Parathyroid adenoma (tissue), 2 donors: ENCODE data around the gene HOXB9.

ENCODE experiments used
- H2AFZ ChIP-seq: fragments of 300-600 bp; sonication (generic); one replicate; pipeline ENCODE4 v1.7.0; 2017; ENCODE audit warnings: antibody characterized with exemption, mild to moderate bottlenecking
- H3K27ac ChIP-seq: fragments of 300-600 bp; sonication (generic); one replicate; pipeline ENCODE4 v1.7.0; 2017
- H3K27me3 ChIP-seq: fragments of 300-600 bp; sonication (generic); one replicate; pipeline ENCODE4 v1.7.0; 2017; ENCODE audit warnings: low read length; ENCODE audit not compliant: control insufficient read depth, insufficient read depth
- H3K36me3 ChIP-seq: fragments of 300-600 bp; sonication (generic); one replicate; pipeline ENCODE4 v1.7.0; 2017; ENCODE audit warnings: low read length; ENCODE audit not compliant: control insufficient read depth, insufficient read depth
- H3K4me1 ChIP-seq: fragments of 300-600 bp; sonication (generic); one replicate; pipeline ENCODE4 v1.7.0; 2017; ENCODE audit warnings: control low read depth
- H3K4me2 ChIP-seq: fragments of 300-600 bp; sonication (generic); one replicate; pipeline ENCODE4 v1.7.0; 2017; ENCODE audit warnings: low read length
- H3K4me3 ChIP-seq: fragments of 300-600 bp; sonication (generic); one replicate; pipeline ENCODE4 v1.7.0; 2017; ENCODE audit warnings: low read depth, low read length
- H3K79me2 ChIP-seq: fragments of 300-600 bp; sonication (generic); one replicate; pipeline ENCODE4 v1.7.0; 2017; ENCODE audit warnings: control low read depth
- H3K9ac ChIP-seq: fragments of 300-600 bp; sonication (generic); one replicate; pipeline ENCODE4 v1.7.0; 2017; ENCODE audit warnings: mild to moderate bottlenecking
- H3K9me3 ChIP-seq: fragments of 300-600 bp; sonication (generic); one replicate; pipeline ENCODE4 v1.7.0; 2017; ENCODE audit warnings: low read length; ENCODE audit not compliant: control insufficient read depth
- TF ChIP-seq, protein P1 (sequence below): fragments of 300-600 bp; sonication (generic); IDR thresholded peaks from one replicate; pipeline ENCODE4 v1.7.0; 2017; ENCODE audit warnings: antibody characterized with exemption, mild to moderate bottlenecking
- donor health status: primary hyperparathyroidism.

Gene HOXB9

DNA sequence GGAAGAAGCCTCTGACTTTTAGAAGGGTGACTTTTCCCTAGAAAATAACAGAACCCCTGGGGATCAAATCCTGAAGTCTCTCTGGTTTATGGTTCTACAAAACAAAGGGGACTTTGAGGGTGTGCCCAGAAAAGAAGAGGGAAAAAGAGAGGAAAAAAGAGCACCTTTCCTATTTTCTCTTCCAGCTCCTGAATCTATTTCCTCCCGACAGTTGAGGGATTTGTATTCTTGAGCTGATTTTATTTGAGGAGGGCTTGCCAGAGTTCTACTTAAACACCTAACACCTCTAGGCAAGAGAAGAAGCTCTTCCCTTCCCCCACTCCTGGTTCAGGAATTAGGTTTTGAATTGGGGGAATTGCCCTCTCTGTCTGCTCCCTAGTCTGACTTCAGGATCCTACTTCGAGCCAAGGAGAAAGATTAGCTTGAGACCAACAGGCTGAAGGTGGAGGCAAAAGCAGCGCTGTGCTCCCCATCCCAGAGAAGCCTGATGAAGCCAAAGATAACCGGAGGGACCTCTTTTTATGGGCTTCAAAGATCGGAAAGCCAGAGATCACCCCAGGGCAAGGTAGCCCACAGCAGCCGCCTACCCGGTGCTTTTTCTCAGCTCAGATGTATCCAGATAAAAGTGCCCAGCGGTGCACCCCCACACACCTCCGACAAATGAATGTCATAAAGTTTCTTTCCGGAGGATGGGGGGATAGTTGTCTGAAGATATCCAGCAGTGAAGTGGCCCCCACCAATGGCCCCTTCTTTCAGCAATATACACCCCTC is 36.9 kb downstream of the HOXB9 start:
- H3K9me3 ChIP-seq, result no peaks in the 10 kb centered on the region
- TF ChIP-seq, protein P1, sequence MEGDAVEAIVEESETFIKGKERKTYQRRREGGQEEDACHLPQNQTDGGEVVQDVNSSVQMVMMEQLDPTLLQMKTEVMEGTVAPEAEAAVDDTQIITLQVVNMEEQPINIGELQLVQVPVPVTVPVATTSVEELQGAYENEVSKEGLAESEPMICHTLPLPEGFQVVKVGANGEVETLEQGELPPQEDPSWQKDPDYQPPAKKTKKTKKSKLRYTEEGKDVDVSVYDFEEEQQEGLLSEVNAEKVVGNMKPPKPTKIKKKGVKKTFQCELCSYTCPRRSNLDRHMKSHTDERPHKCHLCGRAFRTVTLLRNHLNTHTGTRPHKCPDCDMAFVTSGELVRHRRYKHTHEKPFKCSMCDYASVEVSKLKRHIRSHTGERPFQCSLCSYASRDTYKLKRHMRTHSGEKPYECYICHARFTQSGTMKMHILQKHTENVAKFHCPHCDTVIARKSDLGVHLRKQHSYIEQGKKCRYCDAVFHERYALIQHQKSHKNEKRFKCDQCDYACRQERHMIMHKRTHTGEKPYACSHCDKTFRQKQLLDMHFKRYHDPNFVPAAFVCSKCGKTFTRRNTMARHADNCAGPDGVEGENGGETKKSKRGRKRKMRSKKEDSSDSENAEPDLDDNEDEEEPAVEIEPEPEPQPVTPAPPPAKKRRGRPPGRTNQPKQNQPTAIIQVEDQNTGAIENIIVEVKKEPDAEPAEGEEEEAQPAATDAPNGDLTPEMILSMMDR, result no peak
- no peaks in the 10 kb centered on the region for H3K27me3 ChIP-seq
- H3K36me3 ChIP-seq, result no peaks in the 10 kb centered on the region
- no peak overlapping the region for H3K9ac ChIP-seq
- no peaks in the 10 kb centered on the region for H3K79me2 ChIP-seq
- H3K27ac ChIP-seq, result no peak overlapping the region
- H3K4me2 ChIP-seq, result no peak overlapping the region
- H2AFZ ChIP-seq, result no peak overlapping the region
- H3K4me3 ChIP-seq, result no peak overlapping the region
- H3K4me1 ChIP-seq, result no peaks in the 10 kb centered on the region

DNA sequence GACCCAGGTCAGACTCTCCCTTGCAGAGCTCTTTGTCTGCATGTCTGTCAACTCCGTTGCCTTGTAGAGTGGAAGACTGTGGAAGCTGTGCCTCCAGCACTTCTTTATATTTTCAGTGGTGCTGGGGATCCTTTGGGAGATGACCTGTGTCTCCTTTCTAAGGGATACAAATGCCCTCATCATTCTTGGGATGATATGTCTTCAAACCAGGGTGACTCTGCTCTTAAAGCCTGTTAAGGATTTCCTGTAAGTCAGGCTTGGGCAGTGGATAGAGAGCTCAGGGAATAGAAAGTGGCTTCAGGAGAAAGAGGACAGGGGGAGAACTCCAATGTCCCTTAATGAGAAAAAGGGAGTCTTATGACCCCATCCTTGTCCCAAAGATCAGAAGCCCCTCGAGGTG is 37.6 kb downstream of the HOXB9 start:
- Histone ChIP-seq H3K4me1 (no peaks in the 10 kb centered on the region), H3K27ac (no peak overlapping the region), H3K4me3 (no peak overlapping the region), H3K4me2 (no peak overlapping the region), H3K9ac (no peak overlapping the region), H2AFZ (no peak overlapping the region), H3K9me3 (no peaks in the 10 kb centered on the region), H3K79me2 (no peaks in the 10 kb centered on the region), H3K36me3 (no peaks in the 10 kb centered on the region), H3K27me3 (no peaks in the 10 kb centered on the region)
- TF ChIP-seq, protein P1, result no peak

DNA sequence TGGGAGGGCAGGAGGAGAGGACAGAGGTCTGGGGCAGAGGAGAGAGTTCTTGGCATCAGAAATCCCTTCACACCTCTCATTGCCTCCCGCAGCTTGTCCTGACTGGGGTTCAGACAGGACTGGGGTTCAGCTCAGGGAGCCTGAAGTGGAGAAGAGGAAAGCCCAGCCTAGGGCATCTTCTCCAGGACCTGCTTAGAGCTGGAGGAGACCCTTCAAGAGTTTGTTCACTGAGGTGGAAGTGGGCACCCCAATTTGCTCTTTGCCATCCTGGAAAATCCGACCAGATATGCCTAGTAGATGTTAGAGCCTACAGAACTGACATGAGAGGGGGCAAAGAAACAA is 38.1 kb downstream of the HOXB9 start:
- H3K9ac ChIP-seq, result no peak overlapping the region

DNA sequence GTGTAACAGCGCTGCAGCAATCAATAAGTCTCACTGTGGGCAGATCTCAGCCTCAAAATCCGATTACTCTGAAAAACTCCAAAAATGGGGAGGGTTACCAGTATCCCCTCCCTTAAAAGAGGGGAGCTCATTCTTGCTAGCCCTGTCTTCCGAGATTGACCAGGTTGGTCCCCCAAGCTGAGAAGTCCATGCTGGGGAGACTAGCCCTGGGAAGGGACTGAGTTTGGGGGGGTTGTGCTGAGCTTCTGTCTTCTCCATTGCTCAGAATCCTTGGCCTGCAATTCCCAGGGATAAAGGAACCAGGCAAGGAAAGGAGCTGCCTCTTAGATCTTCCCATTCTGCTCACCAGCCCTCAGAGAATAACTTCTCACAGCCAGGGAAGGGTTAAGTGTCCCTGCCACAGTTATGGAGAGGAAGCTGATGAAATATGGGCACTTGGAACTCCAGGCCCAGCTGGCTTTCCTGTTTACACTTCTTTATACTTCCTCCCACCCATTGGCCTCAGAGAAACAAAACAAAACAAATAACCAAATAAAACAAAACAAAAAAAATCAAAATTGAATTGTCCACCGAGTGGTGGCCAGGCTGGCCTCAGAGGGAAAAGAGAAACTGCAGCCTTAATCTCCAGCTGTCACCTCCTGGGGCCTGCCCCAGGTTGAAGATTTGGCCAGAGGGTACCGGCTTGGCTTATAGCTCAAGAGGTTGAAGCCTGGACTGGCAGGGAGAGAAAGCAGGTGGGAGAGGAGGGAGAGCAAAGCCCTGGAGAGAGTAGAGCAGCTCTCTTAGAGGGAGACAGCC is 38.7 kb downstream of the HOXB9 start:
- TF ChIP-seq, protein P1, result no peak
- Histone ChIP-seq H3K36me3 (no peaks in the 10 kb centered on the region), H2AFZ (no peak overlapping the region), H3K4me3 (no peak overlapping the region), H3K9me3 (no peaks in the 10 kb centered on the region), H3K4me2 (peak overlapping the region; percentile 40), H3K9ac (no peak overlapping the region), H3K27ac (no peak overlapping the region), H3K4me1 (no peaks in the 10 kb centered on the region), H3K79me2 (no peaks in the 10 kb centered on the region), H3K27me3 (no peaks in the 10 kb centered on the region)

More for the DNA sequence above, 38.1 kb downstream of the HOXB9 start:
- H2AFZ ChIP-seq, result no peak overlapping the region
- no peaks in the 10 kb centered on the region for H3K36me3 ChIP-seq
- peak overlapping the region; percentile 40 for H3K4me2 ChIP-seq
- no peaks in the 10 kb centered on the region for H3K79me2 ChIP-seq
- H3K27me3 ChIP-seq, result no peaks in the 10 kb centered on the region
- no peak overlapping the region for H3K4me3 ChIP-seq
- H3K27ac ChIP-seq, result no peak overlapping the region
- H3K4me1 ChIP-seq, result no peaks in the 10 kb centered on the region
- TF ChIP-seq, protein P1, result no peak
- H3K9me3 ChIP-seq, result no peaks in the 10 kb centered on the region
